Ovary (tissue), 3 donors: ENCODE measurements around the gene POLR3K.

ENCODE experiments used
- POLR2A ChIP-seq: fragments of 450-650 bp; IDR thresholded peaks from one replicate; pipeline ENCODE4 v1.6.1; 2017; ENCODE audit warnings: antibody characterized with exemption, mild to moderate bottlenecking, moderate library complexity
- TF ChIP-seq, protein P1 (sequence below), 3 donors: fragments of 450-650 bp in 2 of 3; fragments of 200-600 bp in 1 of 3; IDR thresholded peaks; one replicate each; pipeline versions ENCODE4 v1.5.1 to v1.8.0; 2016 to 2022; ENCODE audit warnings: antibody characterized with exemption in 3 of 3, mild to moderate bottlenecking in 1 of 3
- donor health status: DM: no; HTN: no; CAD: no.

DNA sequence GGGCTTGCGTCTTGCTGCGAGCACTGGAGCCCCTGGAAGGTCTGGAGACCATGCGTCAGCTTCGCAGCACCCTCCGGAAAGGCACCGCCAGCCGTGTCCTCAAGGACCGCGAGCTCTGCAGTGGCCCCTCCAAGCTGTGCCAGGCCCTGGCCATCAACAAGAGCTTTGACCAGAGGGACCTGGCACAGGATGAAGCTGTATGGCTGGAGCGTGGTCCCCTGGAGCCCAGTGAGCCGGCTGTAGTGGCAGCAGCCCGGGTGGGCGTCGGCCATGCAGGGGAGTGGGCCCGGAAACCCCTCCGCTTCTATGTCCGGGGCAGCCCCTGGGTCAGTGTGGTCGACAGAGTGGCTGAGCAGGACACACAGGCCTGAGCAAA lies 32.0 kb upstream of the POLR3K start:
- no peak for TF ChIP-seq POLR2A
- TF ChIP-seq, protein P1, sequence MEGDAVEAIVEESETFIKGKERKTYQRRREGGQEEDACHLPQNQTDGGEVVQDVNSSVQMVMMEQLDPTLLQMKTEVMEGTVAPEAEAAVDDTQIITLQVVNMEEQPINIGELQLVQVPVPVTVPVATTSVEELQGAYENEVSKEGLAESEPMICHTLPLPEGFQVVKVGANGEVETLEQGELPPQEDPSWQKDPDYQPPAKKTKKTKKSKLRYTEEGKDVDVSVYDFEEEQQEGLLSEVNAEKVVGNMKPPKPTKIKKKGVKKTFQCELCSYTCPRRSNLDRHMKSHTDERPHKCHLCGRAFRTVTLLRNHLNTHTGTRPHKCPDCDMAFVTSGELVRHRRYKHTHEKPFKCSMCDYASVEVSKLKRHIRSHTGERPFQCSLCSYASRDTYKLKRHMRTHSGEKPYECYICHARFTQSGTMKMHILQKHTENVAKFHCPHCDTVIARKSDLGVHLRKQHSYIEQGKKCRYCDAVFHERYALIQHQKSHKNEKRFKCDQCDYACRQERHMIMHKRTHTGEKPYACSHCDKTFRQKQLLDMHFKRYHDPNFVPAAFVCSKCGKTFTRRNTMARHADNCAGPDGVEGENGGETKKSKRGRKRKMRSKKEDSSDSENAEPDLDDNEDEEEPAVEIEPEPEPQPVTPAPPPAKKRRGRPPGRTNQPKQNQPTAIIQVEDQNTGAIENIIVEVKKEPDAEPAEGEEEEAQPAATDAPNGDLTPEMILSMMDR (IDR thresholded peaks at IDR 0.05) = no peak
